ENCODE measurements around the gene SURF4. TPM values are rescaled to one million over a fixed set of nuclear protein-coding genes. Genes with fewer than 3 reads are reported as not detected.

SURF4 gene
- total and polyA plus RNA-seq, 2 donors (not counting 1 experiment from before 2014, with no cell fraction given): 34.7 to 43.8 TPM

DNA sequence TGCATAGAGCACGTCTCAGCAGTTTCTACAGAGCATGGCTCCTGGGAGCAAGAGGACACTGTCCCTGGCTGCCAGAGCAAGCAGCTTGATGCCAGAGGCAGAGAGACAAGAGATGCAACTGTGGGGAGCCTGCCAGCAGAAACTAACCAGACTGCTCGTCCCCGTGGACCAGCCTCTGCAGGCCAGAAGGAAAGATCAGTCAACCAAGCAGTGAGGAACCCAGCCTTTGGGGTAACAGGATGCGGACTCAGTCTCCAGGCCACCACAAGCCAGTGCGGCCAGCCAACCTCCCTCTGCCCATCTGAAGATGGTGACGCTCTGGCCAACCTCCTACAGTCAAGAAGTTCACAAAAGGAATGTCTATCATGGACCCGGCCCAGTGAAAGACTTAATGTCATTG is 3.7 kb downstream of the SURF4 start:
- Mint-ChIP-seq H3K27me3 (no peaks in the 10 kb centered on the region), H3K27ac (no peak overlapping the region), H3K9me3 (ENCODE audit: insufficient read depth) (no peaks in the 10 kb centered on the region), H3K4me1 (peaks cover 57% of the 10 kb centered on the region), H3K4me3 (peak overlapping the region; percentile 7)
- Histone ChIP-seq H3K36me3 (replicated peaks in 1 of 2; ENCODE audit: control extremely low read depth in 1 of 2, control insufficient read depth in 1 of 2, extremely low read depth in 1 of 2, insufficient read depth in 2 of 2, low read length in 1 of 2) (peaks cover 0 to 33% of the 10 kb centered on the region in 2 experiments), H2AFZ (ENCODE audit: insufficient read depth, low read depth, low read length, poor library complexity, severe bottlenecking) (no peak overlapping the region), H3K79me2 (ENCODE audit: control insufficient read depth, insufficient read depth, low read length) (peaks cover 87% of the 10 kb centered on the region), H3K4me1 (ENCODE audit: control insufficient read depth in 2 of 2, insufficient read depth in 2 of 2, low read length in 2 of 2) (peaks cover 37 to 59% of the 10 kb centered on the region in 2 donors), H3K4me3 (ENCODE audit: control extremely low read depth in 1 of 5, extremely low read depth in 1 of 5, insufficient read depth in 1 of 5, low read depth in 2 of 5, low read length in 4 of 5) (no peak overlapping the region), H3K27me3 (replicated peaks in 1 of 4; ENCODE audit: control extremely low read depth in 1 of 4, control insufficient read depth in 3 of 4, insufficient read depth in 4 of 4, low read length in 3 of 4) (no peaks in the 10 kb centered on the region), H3K27ac (ENCODE audit: low read length in 2 of 2) (no peak overlapping the region), H3K9me3 (ENCODE audit: control extremely low read depth in 1 of 3, control insufficient read depth in 2 of 3, insufficient read depth in 1 of 3, low read length in 2 of 3) (no peaks in the 10 kb centered on the region), H4K20me1 (ENCODE audit: control insufficient read depth, insufficient read depth, low read length, poor library complexity, severe bottlenecking) (peaks cover 83% of the 10 kb centered on the region), H3K4me2 (replicated peaks; ENCODE audit: low read depth, low read length, poor library complexity, severe bottlenecking) (peak overlapping the region; percentile 41), H3K9ac (ENCODE audit: low read length) (no peak overlapping the region)
- POLR2A ChIA-PET: no interaction called here
- DNase-seq: no peak
- TF ChIP-seq, protein P1, sequence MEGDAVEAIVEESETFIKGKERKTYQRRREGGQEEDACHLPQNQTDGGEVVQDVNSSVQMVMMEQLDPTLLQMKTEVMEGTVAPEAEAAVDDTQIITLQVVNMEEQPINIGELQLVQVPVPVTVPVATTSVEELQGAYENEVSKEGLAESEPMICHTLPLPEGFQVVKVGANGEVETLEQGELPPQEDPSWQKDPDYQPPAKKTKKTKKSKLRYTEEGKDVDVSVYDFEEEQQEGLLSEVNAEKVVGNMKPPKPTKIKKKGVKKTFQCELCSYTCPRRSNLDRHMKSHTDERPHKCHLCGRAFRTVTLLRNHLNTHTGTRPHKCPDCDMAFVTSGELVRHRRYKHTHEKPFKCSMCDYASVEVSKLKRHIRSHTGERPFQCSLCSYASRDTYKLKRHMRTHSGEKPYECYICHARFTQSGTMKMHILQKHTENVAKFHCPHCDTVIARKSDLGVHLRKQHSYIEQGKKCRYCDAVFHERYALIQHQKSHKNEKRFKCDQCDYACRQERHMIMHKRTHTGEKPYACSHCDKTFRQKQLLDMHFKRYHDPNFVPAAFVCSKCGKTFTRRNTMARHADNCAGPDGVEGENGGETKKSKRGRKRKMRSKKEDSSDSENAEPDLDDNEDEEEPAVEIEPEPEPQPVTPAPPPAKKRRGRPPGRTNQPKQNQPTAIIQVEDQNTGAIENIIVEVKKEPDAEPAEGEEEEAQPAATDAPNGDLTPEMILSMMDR (IDR thresholded peaks at IDR 0.05): no peak
- no peak for TF ChIP-seq EZH2 (IDR thresholded peaks at IDR 0.05; ENCODE audit: borderline replicate concordance, insufficient read depth, low read depth, low read length, poor library complexity, severe bottlenecking)
- intact Hi-C loops (cut with micrococcal nuclease): no loop called here
- WGBS (ENCODE audit: insufficient coverage): 81% methylated on average over 6 of the region's 7 CpGs
- CTCF ChIA-PET: interaction anchor here (0.9 to 2.5 kb wide), 2 partner anchors 15 to 24 kb away, joined by 3 to 11 read pairs; partner anchors contain the start of genes RPL7A, SURF1 and SURF2
- no peak for ATAC-seq (ENCODE audit: low read depth)

DNA sequence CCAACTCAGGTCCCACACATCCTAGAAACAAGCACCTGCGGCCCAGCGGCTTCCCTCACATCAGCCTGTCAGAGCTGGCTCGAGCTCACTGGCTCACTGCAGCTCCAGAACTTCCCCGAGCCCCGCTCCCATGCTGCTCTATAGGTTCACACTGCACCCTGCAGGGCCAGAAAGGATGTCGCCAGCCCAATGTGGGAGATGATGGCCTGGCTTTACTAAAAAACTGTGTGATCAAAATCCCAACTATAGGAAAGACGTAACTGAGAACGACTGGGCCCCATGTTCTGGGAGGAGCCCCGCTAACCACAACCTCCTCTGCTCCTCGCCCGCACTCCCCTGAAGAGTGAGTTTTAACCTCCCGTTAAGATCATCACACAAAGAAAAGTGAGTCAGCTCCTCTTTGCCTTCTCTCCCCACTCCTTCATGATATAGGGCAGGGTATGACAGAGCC is 4.6 kb downstream of the SURF4 start:
- Histone ChIP-seq H3K9ac (ENCODE audit: low read length) (peak overlapping the region; percentile 11), H3K27me3 (replicated peaks in 1 of 4; ENCODE audit: control extremely low read depth in 1 of 4, control insufficient read depth in 3 of 4, insufficient read depth in 4 of 4, low read length in 3 of 4) (no peaks in the 10 kb centered on the region), H3K9me3 (ENCODE audit: control extremely low read depth in 1 of 3, control insufficient read depth in 2 of 3, insufficient read depth in 1 of 3, low read length in 2 of 3) (no peaks in the 10 kb centered on the region), H3K79me2 (ENCODE audit: control insufficient read depth, insufficient read depth, low read length) (peaks cover 96% of the 10 kb centered on the region), H3K4me1 (ENCODE audit: control insufficient read depth in 2 of 2, insufficient read depth in 2 of 2, low read length in 2 of 2) (peaks cover 33 to 52% of the 10 kb centered on the region in 2 donors), H3K4me2 (replicated peaks; ENCODE audit: low read depth, low read length, poor library complexity, severe bottlenecking) (peak overlapping the region; percentile 41), H2AFZ (ENCODE audit: insufficient read depth, low read depth, low read length, poor library complexity, severe bottlenecking) (no peak overlapping the region), H3K27ac (ENCODE audit: low read length in 2 of 2) (peak overlapping the region; percentile 5 to 51), H4K20me1 (ENCODE audit: control insufficient read depth, insufficient read depth, low read length, poor library complexity, severe bottlenecking) (peaks cover 92% of the 10 kb centered on the region), H3K36me3 (replicated peaks in 1 of 2; ENCODE audit: control extremely low read depth in 1 of 2, control insufficient read depth in 1 of 2, extremely low read depth in 1 of 2, insufficient read depth in 2 of 2, low read length in 1 of 2) (peaks cover 0 to 42% of the 10 kb centered on the region in 2 experiments), H3K4me3 (ENCODE audit: control extremely low read depth in 1 of 5, extremely low read depth in 1 of 5, insufficient read depth in 1 of 5, low read depth in 2 of 5, low read length in 4 of 5) (no peak overlapping the region)
- peak overlapping the region; percentile 18 for H3K4me3 Mint-ChIP-seq
- DNase-seq (no peak), ATAC-seq (ENCODE audit: low read depth) (no peak)
- ChIA-PET CTCF (interaction anchor here (1.0 to 2.5 kb wide), 3 partner anchors 15 to 185 kb away, joined by 3 to 11 read pairs (median 7); partner anchors contain the start of genes SURF1 and SURF2), POLR2A (no interaction called here)
- intact Hi-C loops (cut with micrococcal nuclease): no loop called here
- WGBS (ENCODE audit: insufficient coverage): 37% methylated on average over 11 of the region's 12 CpGs
- no peaks in the 10 kb centered on the region for H3K9me3 Mint-ChIP-seq (ENCODE audit: insufficient read depth)
- H3K27me3 Mint-ChIP-seq: no peaks in the 10 kb centered on the region
- peaks cover 57% of the 10 kb centered on the region for H3K4me1 Mint-ChIP-seq
- no peak for TF ChIP-seq EZH2 (IDR thresholded peaks at IDR 0.05; ENCODE audit: borderline replicate concordance, insufficient read depth, low read depth, low read length, poor library complexity, severe bottlenecking)
- TF ChIP-seq, protein P1 (IDR thresholded peaks at IDR 0.05): no peak
- H3K27ac Mint-ChIP-seq: peak overlapping the region; percentile 0
